ENCODE data around the gene LTO1.

GRCh38 chr11:69655479-69656428, 19.4 kb downstream of the LTO1 start:
- TF ChIP-seq, protein P1, sequence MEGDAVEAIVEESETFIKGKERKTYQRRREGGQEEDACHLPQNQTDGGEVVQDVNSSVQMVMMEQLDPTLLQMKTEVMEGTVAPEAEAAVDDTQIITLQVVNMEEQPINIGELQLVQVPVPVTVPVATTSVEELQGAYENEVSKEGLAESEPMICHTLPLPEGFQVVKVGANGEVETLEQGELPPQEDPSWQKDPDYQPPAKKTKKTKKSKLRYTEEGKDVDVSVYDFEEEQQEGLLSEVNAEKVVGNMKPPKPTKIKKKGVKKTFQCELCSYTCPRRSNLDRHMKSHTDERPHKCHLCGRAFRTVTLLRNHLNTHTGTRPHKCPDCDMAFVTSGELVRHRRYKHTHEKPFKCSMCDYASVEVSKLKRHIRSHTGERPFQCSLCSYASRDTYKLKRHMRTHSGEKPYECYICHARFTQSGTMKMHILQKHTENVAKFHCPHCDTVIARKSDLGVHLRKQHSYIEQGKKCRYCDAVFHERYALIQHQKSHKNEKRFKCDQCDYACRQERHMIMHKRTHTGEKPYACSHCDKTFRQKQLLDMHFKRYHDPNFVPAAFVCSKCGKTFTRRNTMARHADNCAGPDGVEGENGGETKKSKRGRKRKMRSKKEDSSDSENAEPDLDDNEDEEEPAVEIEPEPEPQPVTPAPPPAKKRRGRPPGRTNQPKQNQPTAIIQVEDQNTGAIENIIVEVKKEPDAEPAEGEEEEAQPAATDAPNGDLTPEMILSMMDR (IDR thresholded peaks at IDR 0.05), result no peak
- TF ChIP-seq POLR2A (IDR thresholded peaks at IDR 0.05), result no peak
